Suprapubic skin (tissue), 4 donors: ENCODE measurements around the gene IL17REL.

Experiments used
- EP300 ChIP-seq: sonication (generic); formaldehyde crosslinking; IDR thresholded peaks from one replicate; pipeline ENCODE4 v1.6.1; 2017; ENCODE audit warnings: antibody characterized with exemption
- POLR2A ChIP-seq, 2 donors: fragments of 450-650 bp; IDR thresholded peaks; one replicate each; pipeline ENCODE4 v1.6.1; 2017; ENCODE audit warnings: antibody characterized with exemption in 2 of 2, mild to moderate bottlenecking in 2 of 2, moderate library complexity in 2 of 2
- POLR2AphosphoS5 ChIP-seq, 3 donors: sonication (generic); formaldehyde crosslinking; IDR thresholded peaks; one replicate each; pipeline ENCODE4 v1.6.1; 2017; ENCODE audit warnings: antibody characterized with exemption in 3 of 3
- TF ChIP-seq, protein P1 (sequence below), 2 donors: fragments of 200-600 bp in 1 of 2; fragments of 450-650 bp in 1 of 2; sonication (generic) in 1 of 2; IDR thresholded peaks; one replicate each; pipeline ENCODE4 v1.5.1; 2016 to 2019; ENCODE audit warnings: antibody characterized with exemption in 2 of 2, mild to moderate bottlenecking in 1 of 2, moderate library complexity in 1 of 2

DNA sequence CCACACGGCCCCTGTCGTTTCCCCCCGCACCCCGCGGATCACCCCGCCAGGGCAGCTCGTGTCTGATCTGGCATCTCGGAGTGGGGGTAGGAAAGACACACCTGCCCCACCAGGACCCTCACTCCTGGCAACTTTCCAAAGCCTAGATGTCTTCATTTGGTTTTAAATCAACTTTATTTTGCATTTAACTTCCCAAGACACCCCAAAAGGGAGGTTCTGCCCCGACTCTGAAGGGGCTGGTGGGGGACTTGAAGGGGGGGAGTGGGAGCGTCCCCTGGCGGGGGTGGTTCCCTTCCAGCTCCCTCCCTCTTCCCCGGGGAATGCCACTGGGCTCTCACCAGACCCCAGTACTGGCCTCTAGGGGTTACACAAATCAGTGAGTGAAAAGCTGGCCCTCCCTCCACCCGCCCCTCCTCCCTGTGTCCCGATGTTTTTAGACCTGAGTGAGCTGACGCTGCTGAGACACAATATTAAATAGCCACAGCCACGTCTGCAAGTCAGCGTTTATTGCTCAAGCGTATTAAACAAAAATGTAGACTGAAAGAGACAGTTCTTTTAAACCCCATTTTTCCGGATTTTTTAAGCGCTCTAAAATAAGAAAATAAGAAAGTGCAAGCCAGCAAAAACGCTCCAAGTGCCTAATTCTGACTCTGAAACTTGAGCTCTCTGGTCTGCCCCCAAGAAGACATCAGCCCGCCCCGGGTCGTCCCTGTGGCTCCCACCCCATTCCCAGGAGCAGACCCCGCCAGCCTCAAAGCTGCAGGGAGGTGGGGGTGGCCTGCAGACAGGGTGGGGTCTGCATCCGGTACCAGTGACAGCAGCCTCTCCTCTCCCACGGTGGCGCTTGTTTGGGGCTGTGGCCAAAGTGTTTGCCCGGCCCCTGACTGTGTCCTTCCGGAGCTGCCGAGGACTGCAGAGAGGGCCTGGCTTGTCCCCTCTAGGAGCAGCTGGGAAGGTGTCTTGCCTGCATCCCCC lies 46.6 kb upstream of the IL17REL start:
- TF ChIP-seq EP300 (no peak), POLR2A (IDR thresholded peaks at IDR 0.05) (no peak), POLR2AphosphoS5 (IDR thresholded peaks at IDR 0.05) (no peak)
- TF ChIP-seq, protein P1, sequence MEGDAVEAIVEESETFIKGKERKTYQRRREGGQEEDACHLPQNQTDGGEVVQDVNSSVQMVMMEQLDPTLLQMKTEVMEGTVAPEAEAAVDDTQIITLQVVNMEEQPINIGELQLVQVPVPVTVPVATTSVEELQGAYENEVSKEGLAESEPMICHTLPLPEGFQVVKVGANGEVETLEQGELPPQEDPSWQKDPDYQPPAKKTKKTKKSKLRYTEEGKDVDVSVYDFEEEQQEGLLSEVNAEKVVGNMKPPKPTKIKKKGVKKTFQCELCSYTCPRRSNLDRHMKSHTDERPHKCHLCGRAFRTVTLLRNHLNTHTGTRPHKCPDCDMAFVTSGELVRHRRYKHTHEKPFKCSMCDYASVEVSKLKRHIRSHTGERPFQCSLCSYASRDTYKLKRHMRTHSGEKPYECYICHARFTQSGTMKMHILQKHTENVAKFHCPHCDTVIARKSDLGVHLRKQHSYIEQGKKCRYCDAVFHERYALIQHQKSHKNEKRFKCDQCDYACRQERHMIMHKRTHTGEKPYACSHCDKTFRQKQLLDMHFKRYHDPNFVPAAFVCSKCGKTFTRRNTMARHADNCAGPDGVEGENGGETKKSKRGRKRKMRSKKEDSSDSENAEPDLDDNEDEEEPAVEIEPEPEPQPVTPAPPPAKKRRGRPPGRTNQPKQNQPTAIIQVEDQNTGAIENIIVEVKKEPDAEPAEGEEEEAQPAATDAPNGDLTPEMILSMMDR (IDR thresholded peaks at IDR 0.05) = no peak
